Measurements from ENCODE around the gene VANGL2.

Gene VANGL2

GRCh38 chr1:160361199-160361598 lies 39.2 kb upstream of the VANGL2 start:
- Histone ChIP-seq H3K27me3 (ENCODE audit: insufficient read depth, poor library complexity, severe bottlenecking) (no peaks in the 10 kb centered on the region), H3K4me3 (replicated peaks; ENCODE audit: insufficient read depth, low read length) (no peak overlapping the region), H3K27ac (replicated peaks) (no peak overlapping the region)
- DNase-seq (ENCODE audit: low read depth in 1 of 2, low spot score in 1 of 2) = no peak
- no peak for TF ChIP-seq SPI1 (IDR thresholded peaks at IDR 0.05; ENCODE audit: borderline replicate concordance, low read depth)
- no peak for TF ChIP-seq CTCF (IDR thresholded peaks at IDR 0.05; ENCODE audit: insufficient read depth, low read length)
- no peak for TF ChIP-seq REST (IDR thresholded peaks at IDR 0.05; ENCODE audit: insufficient replicate concordance, low read depth)
- TF ChIP-seq GABPA (IDR thresholded peaks at IDR 0.05; ENCODE audit: low read depth) = no peak
- no peak for TF ChIP-seq POLR2AphosphoS5 (IDR thresholded peaks at IDR 0.05; ENCODE audit: low read depth)

- H3K27me3 ChIP-seq (ENCODE audit: insufficient read depth, poor library complexity, severe bottlenecking) = no peaks in the 10 kb centered on the region
- no peak for TF ChIP-seq POLR2AphosphoS5 (IDR thresholded peaks at IDR 0.05; ENCODE audit: low read depth)
- no peak for TF ChIP-seq CTCF (IDR thresholded peaks at IDR 0.05; ENCODE audit: insufficient read depth, low read length)
- no peak for TF ChIP-seq SPI1 (IDR thresholded peaks at IDR 0.05; ENCODE audit: borderline replicate concordance, low read depth)
- DNase-seq (ENCODE audit: low read depth in 1 of 2, low spot score in 1 of 2) = no peak
- no peak overlapping the region for H3K4me3 ChIP-seq (replicated peaks; ENCODE audit: insufficient read depth, low read length)
- no peak overlapping the region for H3K27ac ChIP-seq (replicated peaks)
These were observed 38.6 kb upstream of the VANGL2 start for GRCh38 chr1:160361814-160362167.

- no peak overlapping the region for H3K27ac ChIP-seq (replicated peaks)
- no peaks in the 10 kb centered on the region for H3K27me3 ChIP-seq (ENCODE audit: insufficient read depth, poor library complexity, severe bottlenecking)
- DNase-seq (ENCODE audit: low read depth in 1 of 2, low spot score in 1 of 2) = no peak
- TF ChIP-seq CTCF (IDR thresholded peaks at IDR 0.05; ENCODE audit: insufficient read depth, low read length) (no peak), GABPA (IDR thresholded peaks at IDR 0.05; ENCODE audit: low read depth) (no peak)
- no peak overlapping the region for H3K4me3 ChIP-seq (replicated peaks; ENCODE audit: insufficient read depth, low read length)
These were observed 38.0 kb upstream of the VANGL2 start for GRCh38 chr1:160362168-160362957.

GRCh38 chr1:160363010-160363409 lies 37.4 kb upstream of the VANGL2 start:
- Histone ChIP-seq H3K4me3 (replicated peaks; ENCODE audit: insufficient read depth, low read length) (no peak overlapping the region), H3K27me3 (ENCODE audit: insufficient read depth, poor library complexity, severe bottlenecking) (no peaks in the 10 kb centered on the region), H3K27ac (replicated peaks) (no peak overlapping the region)
- TF ChIP-seq REST (IDR thresholded peaks at IDR 0.05; ENCODE audit: insufficient replicate concordance, low read depth) (no peak), CTCF (IDR thresholded peaks at IDR 0.05; ENCODE audit: insufficient read depth, low read length) (no peak), SPI1 (IDR thresholded peaks at IDR 0.05; ENCODE audit: borderline replicate concordance, low read depth) (no peak), GABPA (IDR thresholded peaks at IDR 0.05; ENCODE audit: low read depth) (no peak), POLR2AphosphoS5 (IDR thresholded peaks at IDR 0.05; ENCODE audit: low read depth) (no peak)
- no peak for DNase-seq (ENCODE audit: low read depth in 1 of 2, low spot score in 1 of 2)

Measured in HL-60 (cell line).